Osteoblast (primary cell): ENCODE measurements around the gene HINT3. TPM values are rescaled to one million over a fixed set of nuclear protein-coding genes. Genes with fewer than 3 reads are reported as not detected.

Experiments used
- DNase-seq: peaks from one replicate; pipeline ENCODE4 v3.0.0; 2011; ENCODE audit warnings: low spot score, mixed read lengths; ENCODE audit not compliant: insufficient read length; ENCODE audit errors: missing footprints
- H2AFZ ChIP-seq: 2 replicates; pipeline ENCODE4 v1.6.0; 2011; ENCODE audit warnings: mild to moderate bottlenecking, low read length
- H3K27ac ChIP-seq: 2 replicates; pipeline ENCODE4 v1.5.1; 2011; ENCODE audit warnings: mild to moderate bottlenecking, low read depth, low read length, moderate library complexity
- H3K27me3 ChIP-seq: 2 replicates; pipeline ENCODE4 v1.6.0; 2012; ENCODE audit warnings: mild to moderate bottlenecking, control low read depth, inconsistent platforms, low read length, moderate library complexity; ENCODE audit not compliant: insufficient read depth
- H3K36me3 ChIP-seq: 2 replicates; pipeline ENCODE4 v1.5.1; 2011; ENCODE audit warnings: mild to moderate bottlenecking, low read length, control low read depth, moderate library complexity; ENCODE audit not compliant: insufficient read depth
- H3K4me1 ChIP-seq: 2 replicates; pipeline ENCODE4 v1.5.1; 2011; ENCODE audit warnings: mild to moderate bottlenecking, low read length, control low read depth, moderate library complexity; ENCODE audit not compliant: insufficient read depth
- H3K4me2 ChIP-seq: 2 replicates; pipeline ENCODE4 v1.6.0; 2011; ENCODE audit warnings: mild to moderate bottlenecking, low read length; ENCODE audit not compliant: insufficient read depth
- H3K4me3 ChIP-seq: fragments of 200-600 bp; sonication (generic); 3 replicates; pipeline ENCODE4 v1.5.1; 2012; ENCODE audit warnings: mild to moderate bottlenecking, low read length, inconsistent platforms; ENCODE audit not compliant: insufficient read depth
- H3K79me2 ChIP-seq: 2 replicates; pipeline ENCODE4 v1.6.0; 2012; ENCODE audit warnings: mild to moderate bottlenecking, low read length, control low read depth, inconsistent platforms; ENCODE audit not compliant: insufficient read depth
- H3K9me3 ChIP-seq: 2 replicates; pipeline ENCODE4 v1.5.1; 2011; ENCODE audit warnings: low read depth, low read length, control low read depth
- H4K20me1 ChIP-seq: 2 replicates; pipeline ENCODE4 v1.6.0; 2012; ENCODE audit warnings: mild to moderate bottlenecking, low read length, control low read depth; ENCODE audit not compliant: insufficient read depth
- total RNA-seq: library from RNA; depleted of rRNA; stranded (reverse); fragments of >200 nt; gene quantifications from 2 replicates; pipeline ENCODE4 v1.2.3, GENCODE V29; 2012
- TF ChIP-seq, protein P1 (sequence below): IDR thresholded peaks from 2 replicates; pipeline ENCODE4 v1.5.1; 2011; ENCODE audit warnings: mild to moderate bottlenecking, low read depth, low read length, moderate library complexity; ENCODE audit errors: extremely low read depth

The HINT3 gene
- total RNA-seq, 1 donor = 30.4 TPM

GRCh38 chr6:126002755-126003679, 46.4 kb downstream of the HINT3 start:
- H3K4me3 ChIP-seq = no peak overlapping the region
- H3K9me3 ChIP-seq = no peaks in the 10 kb centered on the region
- TF ChIP-seq, protein P1, sequence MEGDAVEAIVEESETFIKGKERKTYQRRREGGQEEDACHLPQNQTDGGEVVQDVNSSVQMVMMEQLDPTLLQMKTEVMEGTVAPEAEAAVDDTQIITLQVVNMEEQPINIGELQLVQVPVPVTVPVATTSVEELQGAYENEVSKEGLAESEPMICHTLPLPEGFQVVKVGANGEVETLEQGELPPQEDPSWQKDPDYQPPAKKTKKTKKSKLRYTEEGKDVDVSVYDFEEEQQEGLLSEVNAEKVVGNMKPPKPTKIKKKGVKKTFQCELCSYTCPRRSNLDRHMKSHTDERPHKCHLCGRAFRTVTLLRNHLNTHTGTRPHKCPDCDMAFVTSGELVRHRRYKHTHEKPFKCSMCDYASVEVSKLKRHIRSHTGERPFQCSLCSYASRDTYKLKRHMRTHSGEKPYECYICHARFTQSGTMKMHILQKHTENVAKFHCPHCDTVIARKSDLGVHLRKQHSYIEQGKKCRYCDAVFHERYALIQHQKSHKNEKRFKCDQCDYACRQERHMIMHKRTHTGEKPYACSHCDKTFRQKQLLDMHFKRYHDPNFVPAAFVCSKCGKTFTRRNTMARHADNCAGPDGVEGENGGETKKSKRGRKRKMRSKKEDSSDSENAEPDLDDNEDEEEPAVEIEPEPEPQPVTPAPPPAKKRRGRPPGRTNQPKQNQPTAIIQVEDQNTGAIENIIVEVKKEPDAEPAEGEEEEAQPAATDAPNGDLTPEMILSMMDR = no peak
- H3K79me2 ChIP-seq = no peaks in the 10 kb centered on the region
- no peaks in the 10 kb centered on the region for H4K20me1 ChIP-seq
- H3K4me1 ChIP-seq = no peaks in the 10 kb centered on the region
- no peak overlapping the region for H3K27ac ChIP-seq
- no peak for DNase-seq
- no peak overlapping the region for H2AFZ ChIP-seq
- no peaks in the 10 kb centered on the region for H3K27me3 ChIP-seq
- peaks cover 18% of the 10 kb centered on the region for H3K36me3 ChIP-seq
- no peak overlapping the region for H3K4me2 ChIP-seq

- H3K4me3 ChIP-seq = no peak overlapping the region
- TF ChIP-seq, protein P1 = no peak
- H2AFZ ChIP-seq = no peak overlapping the region
- H4K20me1 ChIP-seq = no peaks in the 10 kb centered on the region
- H3K27me3 ChIP-seq = no peaks in the 10 kb centered on the region
- no peaks in the 10 kb centered on the region for H3K4me1 ChIP-seq
- no peak overlapping the region for H3K27ac ChIP-seq
- no peaks in the 10 kb centered on the region for H3K9me3 ChIP-seq
- no peak for DNase-seq
- H3K36me3 ChIP-seq = peaks cover 16% of the 10 kb centered on the region
- no peak overlapping the region for H3K4me2 ChIP-seq
- H3K79me2 ChIP-seq = no peaks in the 10 kb centered on the region
These were observed 51.2 kb downstream of the HINT3 start for GRCh38 chr6:126007800-126008199.

- no peak overlapping the region for H3K4me3 ChIP-seq
- H3K27me3 ChIP-seq = no peaks in the 10 kb centered on the region
- TF ChIP-seq, protein P1 = no peak
- no peaks in the 10 kb centered on the region for H4K20me1 ChIP-seq
- no peak for DNase-seq
- no peaks in the 10 kb centered on the region for H3K4me1 ChIP-seq
- no peak overlapping the region for H3K27ac ChIP-seq
- H3K9me3 ChIP-seq = no peaks in the 10 kb centered on the region
- H3K4me2 ChIP-seq = no peak overlapping the region
- no peak overlapping the region for H2AFZ ChIP-seq
- H3K36me3 ChIP-seq = peaks cover 29% of the 10 kb centered on the region
- no peaks in the 10 kb centered on the region for H3K79me2 ChIP-seq
These were observed 53.5 kb downstream of the HINT3 start for GRCh38 chr6:126010040-126010439.

DNA sequence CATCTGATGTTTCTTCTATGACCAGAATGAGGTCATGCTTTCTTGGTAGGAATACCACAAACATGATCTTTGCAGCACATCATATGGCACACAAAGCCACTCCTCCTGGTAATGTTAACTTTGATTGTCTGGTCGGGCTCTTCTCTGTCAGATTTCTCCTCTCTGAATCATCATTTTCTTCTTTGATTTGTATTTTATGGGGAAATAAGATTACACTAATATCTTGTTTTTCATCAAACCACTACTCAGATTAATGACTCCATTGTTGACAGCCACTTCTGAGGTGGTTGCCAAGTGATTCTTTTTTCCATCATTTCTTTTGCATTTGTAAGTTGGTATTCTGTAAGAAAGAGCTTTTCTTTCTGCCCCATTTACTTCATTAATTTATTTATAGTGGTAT, 59.3 kb downstream of the HINT3 start:
- Histone ChIP-seq H3K4me2 (no peak overlapping the region), H3K9me3 (no peaks in the 10 kb centered on the region), H3K4me3 (no peak overlapping the region), H3K79me2 (no peaks in the 10 kb centered on the region), H3K27me3 (no peaks in the 10 kb centered on the region), H3K4me1 (no peaks in the 10 kb centered on the region), H4K20me1 (no peaks in the 10 kb centered on the region), H3K36me3 (peaks cover 21% of the 10 kb centered on the region), H2AFZ (no peak overlapping the region), H3K27ac (no peak overlapping the region)
- TF ChIP-seq, protein P1 = no peak
- no peak for DNase-seq
